H1 (cell line): ENCODE measurements around the gene URAD. TPM values are rescaled to one million over a fixed set of nuclear protein-coding genes. Genes with fewer than 3 reads are reported as not detected.

ENCODE experiments used
- BCL11A ChIP-seq, 2 experiments: IDR thresholded peaks; one replicate each; pipeline ENCODE4 v1.6.1; 2011; ENCODE audit warnings: low read depth in 2 of 2, low read length in 2 of 2, mild to moderate bottlenecking in 2 of 2
- CBX5 ChIP-seq: fragments of 300-800, 300-1000 bp; sonication (generic); IDR thresholded peaks from 2 replicates; pipeline ENCODE4 v1.7.1; 2016; ENCODE audit warnings: antibody characterized with exemption, low read length, low read depth
- CEBPB ChIP-seq: IDR thresholded peaks from 2 replicates; pipeline ENCODE4 v1.6.1; 2012; ENCODE audit warnings: low read depth, low read length
- CHD2 ChIP-seq: IDR thresholded peaks from 2 replicates; pipeline ENCODE4 v1.6.1; 2012; ENCODE audit warnings: low read length, improper control_type of control experiment
- EP300 ChIP-seq, 2 experiments: IDR thresholded peaks; 1 replicate in 1 of 2; 2 replicates in 1 of 2; pipeline ENCODE4 v1.6.1; 2011 to 2012; ENCODE audit warnings: low read depth in 2 of 2, low read length in 2 of 2, mild to moderate bottlenecking in 2 of 2, borderline replicate concordance in 1 of 2, inconsistent platforms in 1 of 2, moderate library complexity in 1 of 2
- EZH2 ChIP-seq: fragments of 200-600 bp; sonication (generic); IDR thresholded peaks from 2 replicates; pipeline ENCODE4 v1.7.1; 2012; ENCODE audit warnings: low read depth, mild to moderate bottlenecking, moderate library complexity, low read length, inconsistent platforms; ENCODE audit not compliant: severe bottlenecking
- GABPA ChIP-seq: IDR thresholded peaks from 2 replicates; pipeline ENCODE4 v1.6.1; 2011; ENCODE audit warnings: mild to moderate bottlenecking, low read length, moderate library complexity, borderline replicate concordance; ENCODE audit not compliant: insufficient read depth
- HDAC2 ChIP-seq, 2 experiments: fragments of 300-600 bp in 1 of 2; sonication (generic) in 1 of 2; IDR thresholded peaks; 2 replicates each; pipeline ENCODE4 v1.6.1; 2011 to 2012; ENCODE audit warnings: low read depth in 2 of 2, low read length in 2 of 2, mild to moderate bottlenecking in 2 of 2, moderate library complexity in 2 of 2, borderline replicate concordance in 1 of 2, inconsistent platforms in 1 of 2
- KDM1A ChIP-seq: fragments of 200-600, 300-600 bp; sonication (generic); IDR thresholded peaks from 2 replicates; pipeline ENCODE4 v1.7.1; 2016; ENCODE audit warnings: mild to moderate bottlenecking, low read length, borderline replicate concordance
- KDM4A ChIP-seq: IDR thresholded peaks from one replicate; pipeline ENCODE4 v1.7.1; 2012; ENCODE audit warnings: low read depth, mild to moderate bottlenecking, moderate library complexity, low read length, inconsistent platforms; ENCODE audit not compliant: severe bottlenecking
- NRF1 ChIP-seq: IDR thresholded peaks from 2 replicates; pipeline ENCODE4 v1.6.1; 2011; ENCODE audit warnings: mild to moderate bottlenecking, low read depth, low read length, improper control_type of control experiment
- PHF8 ChIP-seq: fragments of 200-600 bp; sonication (generic); conservative IDR thresholded peaks from 2 replicates; pipeline ENCODE4 v1.7.1; 2012; ENCODE audit warnings: low read depth, mild to moderate bottlenecking, inconsistent platforms, low read length, moderate library complexity
- POU5F1 ChIP-seq: IDR thresholded peaks from 2 replicates; pipeline ENCODE4 v1.6.1; 2011; ENCODE audit warnings: low read depth, mild to moderate bottlenecking, low read length, moderate library complexity
- RAD21 ChIP-seq, 2 experiments: IDR thresholded peaks in 1 of 2; conservative IDR thresholded peaks in 1 of 2; 2 replicates each; pipeline ENCODE4 v1.6.1; 2011; ENCODE audit warnings: low read depth in 2 of 2, low read length in 2 of 2, improper control_type of control experiment in 1 of 2, inconsistent platforms in 1 of 2, mild to moderate bottlenecking in 1 of 2, moderate library complexity in 1 of 2
- SIN3A ChIP-seq, 2 experiments: IDR thresholded peaks in 1 of 2; conservative IDR thresholded peaks in 1 of 2; 2 replicates each; pipeline ENCODE4 v1.6.1; 2011 to 2012; ENCODE audit warnings: low read length in 2 of 2, improper control_type of control experiment in 1 of 2, low read depth in 1 of 2, mild to moderate bottlenecking in 1 of 2
- SP4 ChIP-seq: IDR thresholded peaks from 2 replicates; pipeline ENCODE4 v1.6.1; 2012; ENCODE audit warnings: low read length, inconsistent platforms
- SRF ChIP-seq: IDR thresholded peaks from 2 replicates; pipeline ENCODE4 v1.6.1; 2011; ENCODE audit warnings: mild to moderate bottlenecking, low read depth, low read length, moderate library complexity
- TAF7 ChIP-seq: optimal IDR thresholded peaks from 2 replicates; pipeline ENCODE3; 2011; ENCODE audit warnings: low read depth, mild to moderate bottlenecking, inconsistent platforms, low read length, moderate library complexity, borderline replicate concordance
- TCF12 ChIP-seq: IDR thresholded peaks from 2 replicates; pipeline ENCODE4 v1.6.1; 2011; ENCODE audit warnings: low read depth, mild to moderate bottlenecking, low read length
- polyA plus RNA-seq, 7 experiments: library from polyadenylated mRNA; depleted of rRNA in 3 of 7; stranded (reverse) in 5 of 7; unstranded in 2 of 7; fragments of >200 nt in 5 of 7; fragments of 200-250 nt in 2 of 7; gene quantifications; 1 replicate in 5 of 7; 2 replicates in 1 of 7; 4 replicates in 1 of 7; pipeline versions ENCODE4 v1.2.1 to v1.2.3, GENCODE V29; 2011 to 2013; ENCODE audit warnings: missing spikeins in 2 of 7, mixed read lengths in 2 of 7
- total RNA-seq: library from RNA; stranded (reverse); fragmentation: NEBNext Ultra II Directional; extraction: Animal tissue kit (Norgen Biotek cat#: 25700); gene quantifications from 2 replicates; pipeline ENCODE4 v1.2.1, GENCODE V29; 2021
- TF ChIP-seq, protein P1 (sequence below): IDR thresholded peaks from 2 replicates; pipeline ENCODE4 v1.6.1; 2012; ENCODE audit warnings: inconsistent platforms
- TF ChIP-seq, protein P2 (sequence below): IDR thresholded peaks from 2 replicates; pipeline ENCODE4 v1.6.1; 2012; ENCODE audit warnings: low read length, inconsistent platforms

URAD gene
- total and polyA plus RNA-seq, 2 of the 8 experiments (the other 6 are each of a cell fraction or from before 2014, with no cell fraction given), result not detected

DNA sequence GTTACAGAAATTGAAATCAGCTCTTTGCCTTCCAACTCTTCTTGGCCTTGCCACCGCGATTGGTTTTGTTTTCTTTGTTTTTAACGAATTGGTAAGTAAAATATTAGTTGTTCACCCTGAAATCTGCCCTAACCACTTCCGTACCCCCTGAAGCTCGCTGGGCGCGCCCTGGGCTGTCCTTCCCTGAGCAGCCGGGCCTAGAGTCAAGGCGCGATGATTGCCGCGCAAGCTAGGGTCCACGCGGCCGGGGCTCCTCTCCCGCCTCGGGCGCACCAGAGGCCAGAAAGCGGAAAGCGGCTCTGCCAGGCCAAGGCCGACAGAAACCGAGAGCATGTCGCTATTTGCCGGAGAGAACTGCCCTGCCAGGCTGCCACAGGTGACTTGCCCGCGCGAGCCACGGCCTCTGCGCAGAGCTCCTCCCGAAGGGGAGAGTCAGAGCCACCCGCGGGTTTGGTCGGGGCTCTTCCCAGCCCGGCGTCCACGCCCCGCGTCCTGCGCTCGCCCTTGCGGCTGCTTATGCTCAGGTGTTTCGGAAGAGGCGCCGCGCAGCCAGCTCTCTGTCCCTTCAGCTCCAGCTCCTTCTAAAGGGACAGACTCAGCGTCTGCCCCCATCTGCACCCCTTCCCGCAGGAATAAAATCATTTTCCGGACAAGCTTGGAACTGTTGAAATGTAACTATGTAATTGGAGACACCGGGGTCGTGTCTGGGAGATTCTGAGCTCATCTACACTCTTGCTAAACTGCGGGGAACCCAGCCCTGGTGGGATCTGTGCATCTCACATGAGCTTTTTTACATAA is 12.7 kb downstream of the URAD start (continued):
- no peak for TF ChIP-seq RAD21 (IDR thresholded peaks at IDR 0.05 in 1 of 2, conservative IDR thresholded peaks at IDR 0.05 in 1 of 2; ENCODE audit: low read depth in 2 of 2, low read length in 2 of 2)
- no peak for TF ChIP-seq EP300 (IDR thresholded peaks at IDR 0.05; ENCODE audit: borderline replicate concordance in 1 of 2, low read depth in 2 of 2, low read length in 2 of 2)
- no peak for TF ChIP-seq SRF
- TF ChIP-seq EZH2, result peak; percentile 100
- TF ChIP-seq PHF8, result no peak
- TF ChIP-seq, protein P1, sequence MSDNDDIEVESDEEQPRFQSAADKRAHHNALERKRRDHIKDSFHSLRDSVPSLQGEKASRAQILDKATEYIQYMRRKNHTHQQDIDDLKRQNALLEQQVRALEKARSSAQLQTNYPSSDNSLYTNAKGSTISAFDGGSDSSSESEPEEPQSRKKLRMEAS, result no peak
- TF ChIP-seq TCF12, result 0 out of 2 replicates have a peak, but pooled peaks have one; percentile 1
- TF ChIP-seq CHD2, result no peak
- no peak for TF ChIP-seq HDAC2 (IDR thresholded peaks at IDR 0.05; ENCODE audit: borderline replicate concordance in 1 of 2, low read depth in 2 of 2, low read length in 2 of 2)
- no peak for TF ChIP-seq GABPA
- TF ChIP-seq KDM4A, result no peak
- TF ChIP-seq TAF7, result no peak
- TF ChIP-seq, protein P2, sequence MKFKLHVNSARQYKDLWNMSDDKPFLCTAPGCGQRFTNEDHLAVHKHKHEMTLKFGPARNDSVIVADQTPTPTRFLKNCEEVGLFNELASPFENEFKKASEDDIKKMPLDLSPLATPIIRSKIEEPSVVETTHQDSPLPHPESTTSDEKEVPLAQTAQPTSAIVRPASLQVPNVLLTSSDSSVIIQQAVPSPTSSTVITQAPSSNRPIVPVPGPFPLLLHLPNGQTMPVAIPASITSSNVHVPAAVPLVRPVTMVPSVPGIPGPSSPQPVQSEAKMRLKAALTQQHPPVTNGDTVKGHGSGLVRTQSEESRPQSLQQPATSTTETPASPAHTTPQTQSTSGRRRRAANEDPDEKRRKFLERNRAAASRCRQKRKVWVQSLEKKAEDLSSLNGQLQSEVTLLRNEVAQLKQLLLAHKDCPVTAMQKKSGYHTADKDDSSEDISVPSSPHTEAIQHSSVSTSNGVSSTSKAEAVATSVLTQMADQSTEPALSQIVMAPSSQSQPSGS, result no peak
- TF ChIP-seq SIN3A (conservative IDR thresholded peaks at IDR 0.05 in 1 of 2, IDR thresholded peaks at IDR 0.05 in 1 of 2; ENCODE audit: low read depth in 1 of 2, low read length in 2 of 2), result no peak
- TF ChIP-seq SP4, result no peak
- TF ChIP-seq CBX5, result no peak
- no peak for TF ChIP-seq POU5F1
- no peak for TF ChIP-seq KDM1A
- TF ChIP-seq CEBPB, result no peak
- no peak for TF ChIP-seq BCL11A (IDR thresholded peaks at IDR 0.05; ENCODE audit: low read depth in 2 of 2, low read length in 2 of 2)
- TF ChIP-seq NRF1, result no peak
